GM13976 (cell line): Measurements from ENCODE around the gene PTTG1IP.

Source experiments
- DNase-seq: peaks from one replicate; pipeline ENCODE4 v3.0.0; 2012; ENCODE audit warnings: low spot score
- CTCF ChIP-seq: IDR thresholded peaks from 2 replicates; pipeline ENCODE4 v1.5.1; 2012; ENCODE audit warnings: borderline replicate concordance, mild to moderate bottlenecking; ENCODE audit not compliant: insufficient read depth; ENCODE audit errors: extremely low read depth, missing control alignments, control extremely low read depth
- in situ Hi-C: fragments of 300-500 bp; cut with MboI; formaldehyde crosslinking; loops from one replicate; pipeline ENCODE4 v1.12.0; 2022; ENCODE audit warnings: low sequenced_read_pairs, mixed read lengths, inconsistent platforms; ENCODE audit not compliant: unreplicated experiment

The PTTG1IP gene

DNA sequence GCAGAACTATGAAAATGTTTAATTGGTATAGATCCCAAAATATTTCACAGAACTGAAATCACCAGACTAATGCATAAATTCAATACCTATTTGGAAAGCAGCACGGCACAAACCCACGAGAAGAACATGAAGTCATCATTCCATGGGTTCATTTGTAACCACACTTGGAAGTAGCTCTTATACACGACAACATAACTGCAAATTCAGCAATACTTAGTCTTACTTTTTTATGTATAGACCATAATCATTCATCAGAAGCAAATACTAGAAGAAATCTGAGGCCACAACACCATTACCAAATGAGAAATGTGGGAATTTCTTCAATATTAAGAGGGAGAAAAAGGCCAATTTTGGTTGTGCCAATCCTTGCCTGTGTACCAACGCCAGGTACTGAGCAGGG lies 67.6 kb downstream of the PTTG1IP start:
- DNase-seq = no peak
- in situ Hi-C loops = no loop called here
- TF ChIP-seq CTCF = no peak

GRCh38 chr21:44805226-44805625 lies 68.3 kb downstream of the PTTG1IP start:
- no peak for DNase-seq
- TF ChIP-seq CTCF = no peak
- in situ Hi-C loops = no loop called here

GRCh38 chr21:44804762-44805161 lies 68.7 kb downstream of the PTTG1IP start:
- no peak for TF ChIP-seq CTCF
- in situ Hi-C loops = no loop called here
- DNase-seq = no peak

DNA sequence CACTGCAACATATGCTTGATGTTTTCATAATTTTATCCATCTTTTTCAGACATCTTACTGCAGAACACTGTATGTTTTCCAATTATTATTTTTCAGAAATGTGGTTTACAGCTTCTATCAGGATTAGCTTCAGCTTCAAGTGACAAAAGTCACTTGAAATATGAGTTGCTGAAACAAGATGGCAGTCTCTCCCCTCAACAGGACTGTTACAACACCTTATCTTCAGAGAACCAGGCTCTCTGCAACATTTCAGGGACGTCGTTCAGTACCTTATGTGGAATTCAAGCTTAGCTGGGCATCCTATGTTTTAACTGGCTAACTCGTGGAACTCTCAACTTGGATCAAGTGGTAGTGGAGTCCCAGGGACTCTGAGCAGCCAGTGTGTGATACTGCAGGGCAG lies 69.8 kb downstream of the PTTG1IP start:
- no peak for DNase-seq
- no peak for TF ChIP-seq CTCF
- in situ Hi-C loops = no loop called here

- no peak for DNase-seq
- in situ Hi-C loops = no loop called here
Observed at GRCh38 chr21:44802396-44803153, 70.9 kb downstream of the PTTG1IP start.

DNA sequence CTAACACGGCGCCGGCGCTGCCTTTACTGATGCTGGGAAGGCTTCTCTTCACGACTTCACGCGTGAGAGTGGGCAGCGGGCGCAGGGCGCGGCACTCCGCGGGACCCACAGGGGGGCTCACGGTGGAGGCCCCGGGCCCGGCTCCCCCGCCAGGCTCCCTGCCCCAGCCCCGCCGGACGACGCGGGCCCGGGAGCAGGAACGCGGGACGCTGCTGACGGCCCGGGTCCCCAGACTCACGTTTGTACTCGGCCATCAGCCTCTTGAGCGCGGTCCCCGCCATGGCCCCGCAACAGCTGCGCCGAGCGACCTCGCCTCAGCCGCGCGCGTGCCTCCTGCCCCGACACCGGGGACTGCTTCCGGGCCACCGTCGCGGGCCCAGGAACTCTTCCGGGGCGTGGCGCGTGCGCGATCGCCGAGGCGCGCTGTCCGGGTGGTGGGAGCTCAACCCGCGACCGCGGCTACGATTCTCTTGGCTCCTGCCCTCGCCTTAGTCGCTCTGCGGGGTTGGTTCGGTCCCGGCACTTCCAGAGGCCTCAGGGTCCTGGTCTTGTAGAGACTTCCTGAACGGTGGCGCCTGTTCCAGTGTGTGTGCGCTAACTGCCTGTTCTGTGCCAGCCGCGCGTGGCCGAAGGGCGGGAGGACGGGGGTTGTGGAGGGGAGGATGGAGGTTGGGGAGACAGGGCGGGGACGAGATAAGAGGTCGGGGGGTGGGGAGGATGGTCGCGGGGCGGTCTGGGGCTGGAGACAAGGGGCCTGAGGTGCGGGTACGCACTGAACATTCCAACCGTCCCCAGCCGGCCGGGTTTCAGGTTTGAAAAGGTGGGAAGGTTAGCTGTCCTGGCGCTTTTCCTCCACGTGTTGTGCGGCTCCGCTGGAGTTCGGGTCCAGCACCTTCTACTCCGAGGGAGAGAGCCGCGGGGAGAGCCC lies 71.8 kb downstream of the PTTG1IP start, which contains the start of gene UBE2G2:
Gene UBE2G2, minus strand, starts transcription at position 353 of the 928 bp plus-strand sequence. Its CDS starts 72 bp downstream, at position 281.
- no peak for TF ChIP-seq CTCF
- peak; percentile 98 for DNase-seq
- in situ Hi-C loops = no loop called here

More at GRCh38 chr21:44802396-44803153, 70.9 kb downstream of the PTTG1IP start:
- TF ChIP-seq CTCF = no peak
